HG02852 (cell line): ENCODE measurements around the gene PAPLN.
A peak's percentile ranks its signal among the peaks of the same experiment; 100 is the strongest.
"Not testable (repeated sequence)": the region's sequence is repeated elsewhere in the genome, so short reads cannot be mapped to it uniquely, and the experiment has no call there.

Source experiments
- ATAC-seq: cut with Tn5 transposase; IDR thresholded peaks from one replicate; pipeline ENCODE4 v1.9.1; 2021; ENCODE audit warnings: mild to moderate bottlenecking, moderate library complexity; ENCODE audit not compliant: unreplicated experiment

The PAPLN gene

GRCh38 chr14:73287071-73287470, 49.8 kb downstream of the PAPLN start:
- ATAC-seq = no peak

GRCh38 chr14:73289308-73289707, 52.0 kb downstream of the PAPLN start:
- ATAC-seq = no peak

- ATAC-seq = no peak
These were observed 52.4 kb downstream of the PAPLN start for GRCh38 chr14:73289729-73290128.

- ATAC-seq = peak; percentile 77
These were observed 53.0 kb downstream of the PAPLN start for GRCh38 chr14:73290279-73290678.

- no peak for ATAC-seq
These were observed 56.8 kb downstream of the PAPLN start for GRCh38 chr14:73293782-73294781.

- no peak for ATAC-seq
These were observed 58.0 kb downstream of the PAPLN start for GRCh38 chr14:73295198-73295796.

- ATAC-seq = no peak
These were observed 68.2 kb downstream of the PAPLN start for GRCh38 chr14:73305499-73305898.

GRCh38 chr14:73307261-73307660, 70.0 kb downstream of the PAPLN start:
- no peak for ATAC-seq

GRCh38 chr14:73309207-73309606, 71.9 kb downstream of the PAPLN start:
- not testable (repeated sequence) for ATAC-seq

GRCh38 chr14:73311708-73312030, 74.4 kb downstream of the PAPLN start:
- ATAC-seq = no peak

- no peak for ATAC-seq
These were observed 75.4 kb downstream of the PAPLN start for GRCh38 chr14:73312687-73313086.

GRCh38 chr14:73313151-73313550, 75.8 kb downstream of the PAPLN start:
- no peak for ATAC-seq

- ATAC-seq = no peak
These were observed 86.6 kb downstream of the PAPLN start for GRCh38 chr14:73323896-73324399.
